Naive thymus-derived CD4-positive, alpha-beta T cell (primary cell): ENCODE results near the gene SLC39A2. TPM values are rescaled to one million over a fixed set of nuclear protein-coding genes. Genes with fewer than 3 reads are reported as not detected.

Source experiments
- ATAC-seq: fragments of 150-1000 bp; cut with Tn5 transposase; 2 replicates; pipeline ENCODE4 v1.10.0; 2021; ENCODE audit warnings: mild to moderate bottlenecking, moderate library complexity
- CTCF ChIA-PET: fragments of 350-600 bp; sonication (Branson Sonifier 250); formaldehyde crosslinking; loops from one replicate; lab custom pipeline; 2021; ENCODE audit warnings: antibody characterized with exemption; lab: Charles Lee
- POLR2A ChIA-PET: fragments of 350-600 bp; sonication (Branson Sonifier 250); formaldehyde crosslinking; loops from one replicate; lab custom pipeline; 2021; ENCODE audit warnings: antibody characterized with exemption, inconsistent platforms; lab: Charles Lee
- DNase-seq, 9 donors: peaks; one replicate each; pipeline versions ENCODE4 v3.0.0 to v3.0.0-alpha.2; 2020 to 2022; ENCODE audit warnings: mixed read lengths in 1 of 9
- H3K27ac ChIP-seq: one replicate; pipeline ENCODE4 v1.7.0; 2013; ENCODE audit warnings: mild to moderate bottlenecking, low read depth, low read length, moderate library complexity
- H3K27me3 ChIP-seq, 2 donors: one replicate each; pipeline ENCODE4 v1.7.0; 2013; ENCODE audit warnings: low read length in 2 of 2, mild to moderate bottlenecking in 2 of 2, moderate library complexity in 2 of 2; ENCODE audit not compliant: control insufficient read depth in 2 of 2, insufficient read depth in 2 of 2
- H3K36me3 ChIP-seq, 3 experiments: 1 replicate in 2 of 3; 2 replicates in 1 of 3; pipeline ENCODE4 v1.7.0; 2013; ENCODE audit warnings: low read length in 3 of 3, mild to moderate bottlenecking in 3 of 3, moderate library complexity in 1 of 3; ENCODE audit not compliant: insufficient read depth in 3 of 3, control insufficient read depth in 2 of 3
- H3K4me1 ChIP-seq, 2 donors: one replicate each; pipeline ENCODE4 v1.7.0; 2013; ENCODE audit warnings: low read length in 2 of 2, mild to moderate bottlenecking in 2 of 2, moderate library complexity in 1 of 2; ENCODE audit not compliant: control insufficient read depth in 2 of 2, insufficient read depth in 2 of 2
- H3K4me3 ChIP-seq: 2 replicates; pipeline ENCODE4 v1.7.0; 2013; ENCODE audit warnings: mild to moderate bottlenecking, low read length
- H3K9me3 ChIP-seq, 3 experiments: 1 replicate in 2 of 3; 2 replicates in 1 of 3; pipeline ENCODE4 v1.7.0; 2013; ENCODE audit warnings: low read length in 3 of 3; ENCODE audit not compliant: control insufficient read depth in 2 of 3
- H3K27ac Mint-ChIP-seq, 9 donors: one replicate each; pipeline ENCODE4 v1.8.0; 2020 to 2022; ENCODE audit warnings: mixed read lengths in 9 of 9, mild to moderate bottlenecking in 8 of 9, moderate library complexity in 5 of 9, inconsistent platforms in 2 of 9
- H3K27me3 Mint-ChIP-seq, 5 donors: one replicate each; pipeline ENCODE4 v1.8.0; 2021 to 2022; ENCODE audit warnings: mixed read lengths in 5 of 5, mild to moderate bottlenecking in 1 of 5
- H3K36me3 Mint-ChIP-seq, 5 donors: one replicate each; pipeline ENCODE4 v1.8.0; 2020 to 2022; ENCODE audit warnings: mixed read lengths in 5 of 5, mild to moderate bottlenecking in 3 of 5, inconsistent platforms in 1 of 5
- H3K4me1 Mint-ChIP-seq, 7 donors: one replicate each; pipeline ENCODE4 v1.8.0; 2020 to 2022; ENCODE audit warnings: mixed read lengths in 7 of 7, mild to moderate bottlenecking in 3 of 7, inconsistent platforms in 1 of 7
- H3K4me3 Mint-ChIP-seq, 10 donors: one replicate each; pipeline ENCODE4 v1.8.0; 2020 to 2022; ENCODE audit warnings: mild to moderate bottlenecking in 10 of 10, mixed read lengths in 10 of 10, moderate library complexity in 6 of 10, inconsistent platforms in 2 of 10
- H3K9me3 Mint-ChIP-seq, 11 donors: one replicate each; pipeline ENCODE4 v1.8.0; 2020 to 2022; ENCODE audit warnings: mixed read lengths in 11 of 11, mild to moderate bottlenecking in 4 of 11, inconsistent platforms in 1 of 11, moderate library complexity in 1 of 11
- intact Hi-C, 2 donors: fragments of 100-400 bp; cut with micrococcal nuclease; formaldehyde crosslinking; loops; one replicate each; pipeline ENCODE4 v1.15.1; 2023
- polyA plus RNA-seq, 2 donors: library from polyadenylated mRNA; unstranded; fragments of 300-500 nt; fragmentation: Illumina TruSeq; gene quantifications; one replicate each; pipeline ENCODE4 v1.2.3, GENCODE V29; 2021
- total RNA-seq, 6 experiments: library from RNA in 5 of 6; stranded (reverse) in 5 of 6; gene quantifications; 1 replicate in 5 of 6; 2 replicates in 1 of 6; pipeline ENCODE4 v1.2.3 and lab custom pipeline; 2021 to 2026

Gene SLC39A2
- total and polyA plus RNA-seq, 7 experiments from 2014 or later, result 0.36 to 0.81 TPM; not detected in 5

GRCh38 chr14:20970647-20970982 lies 28.5 kb upstream of the SLC39A2 start:
- ChIA-PET CTCF (interaction anchor here (0.6 to 3.5 kb wide), 17 partner anchors 10 to 1566 kb away, joined by 3 to 21 read pairs (median 5); partner anchors contain the start of gene SLC39A2), POLR2A (interaction anchor here (0.7 to 1.1 kb wide), 4 partner anchors 11 to 190 kb away, joined by 3 to 7 read pairs (median 3); partner anchors contain the start of gene RNASE6)
- H3K9me3 ChIP-seq, result no peaks in the 10 kb centered on the region
- Mint-ChIP-seq H3K36me3 (no peaks in the 10 kb centered on the region), H3K4me1 (peaks cover 5 to 17% (median 13%) of the 10 kb centered on the region in 7 donors), H3K27ac (peak overlapping the region in 3 of 9 donors; percentile 15 to 71 (median 60)), H3K9me3 (no peaks in the 10 kb centered on the region), H3K27me3 (peaks cover 20 to 49% (median 25%) of the 10 kb centered on the region in 5 donors), H3K4me3 (peak overlapping the region; percentile 88 to 95 (median 92))
- H3K27ac ChIP-seq, result no peak overlapping the region
- H3K36me3 ChIP-seq, result no peaks in the 10 kb centered on the region
- DNase-seq (no peak), ATAC-seq (peak; percentile 2)
- H3K27me3 ChIP-seq, result peaks cover 0 to 3% of the 10 kb centered on the region in 2 donors
- peak overlapping the region; percentile 92 for H3K4me3 ChIP-seq
- peaks cover 0 to 5% of the 10 kb centered on the region in 2 donors for H3K4me1 ChIP-seq
- intact Hi-C loops, result loop anchor here (2.0 to 10.0 kb wide), 5 partner anchors 70 to 643 kb away; partner anchors contain the start of gene RNASE4 (in 1 of the 2)

- ATAC-seq (peak; percentile 95), DNase-seq (peak; percentile 59 to 84 (median 74))
- no peaks in the 10 kb centered on the region for H3K36me3 Mint-ChIP-seq
- ChIA-PET POLR2A (interaction anchor here (0.7 to 1.1 kb wide), 4 partner anchors 11 to 190 kb away, joined by 3 to 7 read pairs (median 3); partner anchors contain the start of gene RNASE6), CTCF (interaction anchor here (0.6 to 3.5 kb wide), 18 partner anchors 9 to 1565 kb away, joined by 3 to 21 read pairs (median 4); partner anchors contain the start of gene SLC39A2)
- peaks cover 20 to 44% (median 25%) of the 10 kb centered on the region in 5 donors for H3K27me3 Mint-ChIP-seq
- peak overlapping the region in 5 of 9 donors; percentile 15 to 85 (median 60) for H3K27ac Mint-ChIP-seq
- H3K4me1 ChIP-seq, result peaks cover 0 to 5% of the 10 kb centered on the region in 2 donors
- H3K4me3 ChIP-seq, result peak overlapping the region; percentile 92
- peak overlapping the region; percentile 88 to 95 (median 92) for H3K4me3 Mint-ChIP-seq
- peaks cover 0 to 3% of the 10 kb centered on the region in 2 donors for H3K27me3 ChIP-seq
- no peaks in the 10 kb centered on the region for H3K9me3 Mint-ChIP-seq
- peak overlapping the region; percentile 25 for H3K27ac ChIP-seq
- H3K36me3 ChIP-seq, result no peaks in the 10 kb centered on the region
- no peaks in the 10 kb centered on the region for H3K9me3 ChIP-seq
- peaks cover 5 to 17% (median 13%) of the 10 kb centered on the region in 7 donors for H3K4me1 Mint-ChIP-seq
- intact Hi-C loops, result loop anchor here (1.0 to 10.0 kb wide), 10 partner anchors 10 to 644 kb away; partner anchors contain the start of genes METTL17 (in 2 of the 2) and RNASE4 (in 1 of the 2)
Measured at GRCh38 chr14:20970983-20971704, 27.9 kb upstream of the SLC39A2 start.

- DNase-seq, result no peak
- intact Hi-C loops, result loop anchor here (1.0 to 10.0 kb wide), 10 partner anchors 10 to 644 kb away; partner anchors contain the start of genes METTL17 (in 2 of the 2) and RNASE4 (in 1 of the 2)
- Histone ChIP-seq H3K9me3 (no peaks in the 10 kb centered on the region), H3K27me3 (peaks cover 0 to 3% of the 10 kb centered on the region in 2 donors), H3K4me1 (peaks cover 0 to 5% of the 10 kb centered on the region in 2 donors), H3K36me3 (no peaks in the 10 kb centered on the region), H3K4me3 (peak overlapping the region; percentile 92), H3K27ac (peak overlapping the region; percentile 25)
- CTCF ChIA-PET, result interaction anchor here (0.6 to 3.5 kb wide), 10 partner anchors 9 to 290 kb away, joined by 3 to 21 read pairs (median 4); partner anchors contain the start of gene SLC39A2
- Mint-ChIP-seq H3K27me3 (peaks cover 20 to 44% (median 25%) of the 10 kb centered on the region in 5 donors), H3K4me1 (peaks cover 5 to 17% (median 13%) of the 10 kb centered on the region in 7 donors), H3K4me3 (peak overlapping the region; percentile 88 to 95 (median 92)), H3K9me3 (no peaks in the 10 kb centered on the region), H3K36me3 (no peaks in the 10 kb centered on the region), H3K27ac (peak overlapping the region in 2 of 9 donors; percentile 59 to 85)
- POLR2A ChIA-PET, result interaction anchor here (1.1 kb wide), 1 partner anchor 191 kb away, joined by 3 read pairs; the partner anchor contains the start of gene RNASE6
- ATAC-seq, result no peak
Measured at GRCh38 chr14:20971705-20972021, 27.4 kb upstream of the SLC39A2 start.

GRCh38 chr14:20973501-20973900 lies 25.6 kb upstream of the SLC39A2 start:
- Histone ChIP-seq H3K36me3 (no peaks in the 10 kb centered on the region), H3K9me3 (no peaks in the 10 kb centered on the region), H3K4me3 (no peak overlapping the region), H3K27me3 (no peaks in the 10 kb centered on the region), H3K4me1 (peaks cover 0 to 5% of the 10 kb centered on the region in 2 donors), H3K27ac (no peak overlapping the region)
- ATAC-seq, result no peak
- no peak for DNase-seq
- Mint-ChIP-seq H3K27ac (no peak overlapping the region), H3K9me3 (no peaks in the 10 kb centered on the region), H3K36me3 (no peaks in the 10 kb centered on the region), H3K4me3 (no peak overlapping the region), H3K27me3 (peaks cover 6 to 27% (median 12%) of the 10 kb centered on the region in 5 donors), H3K4me1 (peaks cover 5 to 17% (median 13%) of the 10 kb centered on the region in 7 donors)
- intact Hi-C loops, result loop anchor here (5.0 to 10.0 kb wide), 4 partner anchors 291 to 646 kb away; partner anchors contain the start of gene RNASE4 (in 1 of the 2)
- CTCF ChIA-PET, result interaction anchor here (0.6 to 1.2 kb wide), 4 partner anchors 8 to 116 kb away, joined by 3 to 4 read pairs (median 3); no protein-coding TSS in a partner anchor
- POLR2A ChIA-PET, result no interaction called here

GRCh38 chr14:20976291-20976690 lies 22.8 kb upstream of the SLC39A2 start:
- no peak overlapping the region for H3K4me3 Mint-ChIP-seq
- Histone ChIP-seq H3K27ac (no peak overlapping the region), H3K9me3 (no peaks in the 10 kb centered on the region), H3K27me3 (no peaks in the 10 kb centered on the region), H3K36me3 (no peaks in the 10 kb centered on the region), H3K4me1 (no peaks in the 10 kb centered on the region), H3K4me3 (no peak overlapping the region)
- ChIA-PET POLR2A (no interaction called here), CTCF (no interaction called here)
- peaks cover 6 to 35% (median 19%) of the 10 kb centered on the region in 5 donors for H3K27me3 Mint-ChIP-seq
- H3K9me3 Mint-ChIP-seq, result no peaks in the 10 kb centered on the region
- no peak for ATAC-seq
- peaks cover 0 to 5% (median 4%) of the 10 kb centered on the region in 7 donors for H3K4me1 Mint-ChIP-seq
- no peak for DNase-seq
- H3K36me3 Mint-ChIP-seq, result no peaks in the 10 kb centered on the region
- no peak overlapping the region for H3K27ac Mint-ChIP-seq
- intact Hi-C loops, result loop anchor here in 1 of 2 donors (10.0 kb wide), 1 partner anchor 351 kb away; no protein-coding TSS in a partner anchor

GRCh38 chr14:20978687-20979086 lies 20.4 kb upstream of the SLC39A2 start:
- no peaks in the 10 kb centered on the region for H3K9me3 ChIP-seq
- H3K4me3 ChIP-seq, result no peak overlapping the region
- intact Hi-C loops, result loop anchor here in 1 of 2 donors (10.0 kb wide), 1 partner anchor 354 kb away; no protein-coding TSS in a partner anchor
- Mint-ChIP-seq H3K4me1 (no peaks in the 10 kb centered on the region), H3K27ac (no peak overlapping the region), H3K4me3 (no peak overlapping the region), H3K27me3 (peaks cover 6 to 25% (median 20%) of the 10 kb centered on the region in 5 donors), H3K36me3 (no peaks in the 10 kb centered on the region), H3K9me3 (no peaks in the 10 kb centered on the region)
- no peaks in the 10 kb centered on the region for H3K36me3 ChIP-seq
- DNase-seq (no peak), ATAC-seq (no peak)
- H3K4me1 ChIP-seq, result no peaks in the 10 kb centered on the region
- ChIA-PET POLR2A (no interaction called here), CTCF (interaction anchor here (3.7 kb wide), 1 partner anchor 7 kb away, joined by 18 read pairs; no protein-coding TSS in a partner anchor)
- no peaks in the 10 kb centered on the region for H3K27me3 ChIP-seq
- H3K27ac ChIP-seq, result no peak overlapping the region
